Measurements from ENCODE around the gene PLEKHG4. TPM values are rescaled to one million over a fixed set of nuclear protein-coding genes. Genes with fewer than 3 reads are reported as not detected.

The PLEKHG4 gene
- total and polyA plus RNA-seq, 10 of the 15 experiments (the other 5 are each of a cell fraction or from before 2014, with no cell fraction given), result 0.14 to 2.6 (median 0.99) TPM

DNA sequence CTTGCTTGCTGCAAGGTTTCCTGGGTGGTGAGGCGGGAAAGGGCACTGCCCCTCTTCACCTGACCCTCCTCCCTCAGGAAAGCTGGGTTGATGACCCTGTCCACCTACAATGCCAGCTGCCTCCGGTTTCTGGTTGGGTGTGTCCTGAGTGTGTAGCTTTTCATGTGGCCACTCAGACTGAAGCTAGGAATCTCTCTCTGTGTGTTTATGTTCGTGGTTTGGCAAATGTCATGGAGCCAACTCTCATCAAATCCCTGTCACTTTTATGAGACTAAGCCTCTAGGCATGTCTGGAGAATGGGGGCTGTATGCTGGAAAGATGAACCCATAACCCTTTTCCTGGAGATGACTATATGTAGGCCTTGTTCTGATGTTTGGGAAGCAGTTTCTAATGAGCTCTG lies 17.1 kb downstream of the PLEKHG4 start (continued):
- TF ChIP-seq IRF5 (IDR thresholded peaks at IDR 0.05; ENCODE audit: borderline replicate concordance) (no peak), EGR1 (IDR thresholded peaks at IDR 0.05; ENCODE audit: borderline replicate concordance in 1 of 2, low read depth in 2 of 2, low read length in 2 of 2) (no peak), IKZF1 (conservative IDR thresholded peaks at IDR 0.05) (no peak), MEF2A (IDR thresholded peaks at IDR 0.05; ENCODE audit: insufficient read depth, low read depth, low read length) (no peak), SMAD5 (IDR thresholded peaks at IDR 0.05; ENCODE audit: low read depth) (no peak), NFYB (IDR thresholded peaks at IDR 0.05; ENCODE audit: insufficient read depth, low read depth, low read length) (no peak), SMAD1 (IDR thresholded peaks at IDR 0.05; ENCODE audit: low read depth, partially characterized antibody) (no peak)

- POLR2A ChIA-PET, result interaction anchor here (0.6 kb wide), 1 partner anchor 214 kb away, joined by 7 read pairs; no protein-coding TSS in a partner anchor
- CTCF ChIA-PET, result no interaction called here
- no peak overlapping the region for H3K4me2 ChIP-seq (ENCODE audit: control insufficient read depth, insufficient read depth)
- TF ChIP-seq SP1 (IDR thresholded peaks at IDR 0.05; ENCODE audit: low read depth, low read length), result no peak
- TF ChIP-seq, protein P1, sequence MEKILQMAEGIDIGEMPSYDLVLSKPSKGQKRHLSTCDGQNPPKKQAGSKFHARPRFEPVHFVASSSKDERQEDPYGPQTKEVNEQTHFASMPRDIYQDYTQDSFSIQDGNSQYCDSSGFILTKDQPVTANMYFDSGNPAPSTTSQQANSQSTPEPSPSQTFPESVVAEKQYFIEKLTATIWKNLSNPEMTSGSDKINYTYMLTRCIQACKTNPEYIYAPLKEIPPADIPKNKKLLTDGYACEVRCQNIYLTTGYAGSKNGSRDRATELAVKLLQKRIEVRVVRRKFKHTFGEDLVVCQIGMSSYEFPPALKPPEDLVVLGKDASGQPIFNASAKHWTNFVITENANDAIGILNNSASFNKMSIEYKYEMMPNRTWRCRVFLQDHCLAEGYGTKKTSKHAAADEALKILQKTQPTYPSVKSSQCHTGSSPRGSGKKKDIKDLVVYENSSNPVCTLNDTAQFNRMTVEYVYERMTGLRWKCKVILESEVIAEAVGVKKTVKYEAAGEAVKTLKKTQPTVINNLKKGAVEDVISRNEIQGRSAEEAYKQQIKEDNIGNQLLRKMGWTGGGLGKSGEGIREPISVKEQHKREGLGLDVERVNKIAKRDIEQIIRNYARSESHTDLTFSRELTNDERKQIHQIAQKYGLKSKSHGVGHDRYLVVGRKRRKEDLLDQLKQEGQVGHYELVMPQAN (conservative IDR thresholded peaks at IDR 0.05), result no peak
- no peak for TF ChIP-seq USF2 (IDR thresholded peaks at IDR 0.05; ENCODE audit: borderline replicate concordance, low read depth, low read length)
- TF ChIP-seq CHD1 (IDR thresholded peaks at IDR 0.05; ENCODE audit: low read depth, low read length), result no peak
- TF ChIP-seq SKIL (IDR thresholded peaks at IDR 0.05; ENCODE audit: low read depth, poor library complexity, severe bottlenecking), result no peak
- no peak for TF ChIP-seq BMI1 (IDR thresholded peaks at IDR 0.05; ENCODE audit: borderline replicate concordance)
- TF ChIP-seq KLF5 (IDR thresholded peaks at IDR 0.05; ENCODE audit: partially characterized antibody), result no peak
- no peak for TF ChIP-seq CBX3 (IDR thresholded peaks at IDR 0.05; ENCODE audit: borderline replicate concordance, low read depth)
- TF ChIP-seq WRNIP1 (IDR thresholded peaks at IDR 0.05; ENCODE audit: borderline replicate concordance, low read depth, low read length), result no peak
- no peak for TF ChIP-seq SPI1 (IDR thresholded peaks at IDR 0.05; ENCODE audit: borderline replicate concordance, insufficient read depth, low read depth, low read length)
- TF ChIP-seq NFXL1 (IDR thresholded peaks at IDR 0.05; ENCODE audit: borderline replicate concordance), result no peak
Measured at GRCh38 chr16:67298277-67298676, 18.9 kb downstream of the PLEKHG4 start.

More at GRCh38 chr16:67298277-67298676, 18.9 kb downstream of the PLEKHG4 start:
- WGBS (ENCODE audit: insufficient coverage, insufficient replicate concordance, low lambda C conversion rate, missing lambda C conversion rate), result 63% methylated on average over 9 of the region's 9 CpGs
- H3K9me3 ChIP-seq (replicated peaks; ENCODE audit: control insufficient read depth, insufficient read depth, low read length), result no peaks in the 10 kb centered on the region
- no peak for DNase-seq (ENCODE audit: low read depth, low spot score)
- H3K4me1 ChIP-seq (ENCODE audit: control insufficient read depth, insufficient read depth, low read length), result no peaks in the 10 kb centered on the region
- intact Hi-C loops (cut with micrococcal nuclease; ENCODE audit: unreplicated experiment) (no loop called here), in situ Hi-C loops (cut with MboI) (no loop called here)
- no peaks in the 10 kb centered on the region for H4K20me1 ChIP-seq (ENCODE audit: control insufficient read depth, insufficient read depth)
- ChIA-PET SMC1A (ENCODE audit: uncharacterized antibody, unreplicated experiment) (no interaction called here), RAD21 (ENCODE audit: unreplicated experiment) (no interaction called here)
- no peak for ATAC-seq
- H2AFZ ChIP-seq (ENCODE audit: control insufficient read depth, low read depth, low read length), result no peak overlapping the region
- H3K79me2 ChIP-seq (ENCODE audit: control insufficient read depth, insufficient read depth, low read length), result no peaks in the 10 kb centered on the region
- no peaks in the 10 kb centered on the region for H3K36me3 ChIP-seq (ENCODE audit: control insufficient read depth in 2 of 2, insufficient read depth in 2 of 2, low read length in 1 of 2)
- H3K27me3 ChIP-seq (replicated peaks in 1 of 2; ENCODE audit: control insufficient read depth in 2 of 2, insufficient read depth in 2 of 2, low read length in 1 of 2), result peaks cover 0 to 2% of the 10 kb centered on the region in 2 experiments; a peak in 1 of 4 replicates
- no TSS peak for BruUV-seq (replicated peaks)
- no peak overlapping the region for H3K9ac ChIP-seq (ENCODE audit: control insufficient read depth, insufficient read depth, low read length)
- no peak for FAIRE-seq
- no peak overlapping the region for H3K27ac ChIP-seq (ENCODE audit: control insufficient read depth, insufficient read depth)
- H3K4me3 ChIP-seq, result no peak overlapping the region
